GM12878 (cell line): ENCODE results near the gene C5. TPM values are rescaled to one million over a fixed set of nuclear protein-coding genes. Genes with fewer than 3 reads are reported as not detected.
A peak's percentile ranks its signal among the peaks of the same experiment; 100 is the strongest.

Experiments used
- BCL11A ChIP-seq: IDR thresholded peaks from 2 replicates; pipeline ENCODE4 v1.6.1; 2011; ENCODE audit warnings: low read depth, low read length
- CHD1 ChIP-seq: IDR thresholded peaks from 2 replicates; pipeline ENCODE4 v1.6.1; 2012; ENCODE audit warnings: low read depth, low read length, improper control_type of control experiment
- E2F8 ChIP-seq: fragments of 450-650 bp; IDR thresholded peaks from 2 replicates; pipeline ENCODE4 v1.6.1; 2018; ENCODE audit warnings: mild to moderate bottlenecking, low read depth, moderate library complexity; ENCODE audit not compliant: partially characterized antibody
- E4F1 ChIP-seq: fragments of 450-650 bp; IDR thresholded peaks from 2 replicates; pipeline ENCODE4 v1.6.1; 2018; ENCODE audit warnings: borderline replicate concordance, mild to moderate bottlenecking; ENCODE audit not compliant: partially characterized antibody
- ELK1 ChIP-seq: IDR thresholded peaks from 2 replicates; pipeline ENCODE4 v1.6.1; 2012; ENCODE audit warnings: low read depth, low read length, improper control_type of control experiment
- ETV6 ChIP-seq, 2 experiments: fragments of 450-650 bp in 1 of 2; IDR thresholded peaks in 1 of 2; conservative IDR thresholded peaks in 1 of 2; 2 replicates each; pipeline ENCODE4 v1.6.1; 2014; ENCODE audit warnings: antibody characterized with exemption in 1 of 2, borderline replicate concordance in 1 of 2, low read depth in 1 of 2, mild to moderate bottlenecking in 1 of 2, moderate library complexity in 1 of 2
- KLF5 ChIP-seq: fragments of 450-650 bp; IDR thresholded peaks from 2 replicates; pipeline ENCODE4 v1.6.1; 2014; ENCODE audit warnings: mild to moderate bottlenecking; ENCODE audit not compliant: partially characterized antibody
- MAX ChIP-seq: IDR thresholded peaks from 2 replicates; pipeline ENCODE4 v1.6.1; 2012; ENCODE audit warnings: low read depth, low read length, improper control_type of control experiment
- MEF2B ChIP-seq: fragments of 450-650 bp; IDR thresholded peaks from 2 replicates; pipeline ENCODE4 v1.6.1; 2018; ENCODE audit warnings: mild to moderate bottlenecking, moderate library complexity; ENCODE audit not compliant: partially characterized antibody, poor library complexity, severe bottlenecking
- MTA2 ChIP-seq: fragments of 450-650 bp; IDR thresholded peaks from 2 replicates; pipeline ENCODE4 v1.6.1; 2016; ENCODE audit warnings: low read depth, mild to moderate bottlenecking, moderate library complexity
- NR2F1 ChIP-seq: fragments of 450-650 bp; conservative IDR thresholded peaks from 2 replicates; pipeline ENCODE4 v1.6.1; 2017; ENCODE audit warnings: mild to moderate bottlenecking
- STAT3 ChIP-seq: IDR thresholded peaks from 2 replicates; pipeline ENCODE4 v1.6.1; 2011; ENCODE audit warnings: low read depth, low read length, improper control_type of control experiment
- ZBTB11 ChIP-seq: fragments of 450-650 bp; formaldehyde crosslinking; IDR thresholded peaks from 2 replicates; pipeline ENCODE4 v1.5.0; 2022; ENCODE audit warnings: mild to moderate bottlenecking, missing genetic modification characterization
- ZBTB4 ChIP-seq: fragments of 450-650 bp; formaldehyde crosslinking; IDR thresholded peaks from 2 replicates; pipeline ENCODE4 v1.4.0; 2022; ENCODE audit warnings: mild to moderate bottlenecking, moderate library complexity
- polyA plus RNA-seq, 11 experiments: library from polyadenylated mRNA; depleted of rRNA in 4 of 11; unstranded in 6 of 11; stranded (reverse) in 5 of 11; fragments of >200 nt; fragmentation: Nextera tagmentation in 4 of 11; fragmentation: Illumina TruSeq in 1 of 11; extraction: Ambion mirVana in 4 of 11; extraction: Trizol in 1 of 11; gene quantifications; 1 replicate in 1 of 11; 2 replicates in 10 of 11; pipeline versions ENCODE4 v1.2.1 to v1.2.3, GENCODE V29; 2011 to 2016; ENCODE audit warnings: inconsistent platforms in 2 of 11, missing spikeins in 2 of 11, low read depth in 1 of 11
- total RNA-seq, 4 experiments: library from RNA; depleted of rRNA in 3 of 4; stranded (reverse); fragments of >200 nt in 3 of 4; fragmentation: Illumina TruSeq in 1 of 4; extraction: Trizol in 1 of 4; gene quantifications; 2 replicates each; pipeline versions ENCODE4 v1.2.1 to v1.2.3, GENCODE V29; 2013 to 2021

The C5 gene
- total and polyA plus RNA-seq, 10 of the 15 experiments (the other 5 are each of a cell fraction or from before 2014, with no cell fraction given) = 0.39 to 2.2 (median 1.2) TPM

- TF ChIP-seq ZBTB4 (CRISPR knock-in tag) = no peak
- TF ChIP-seq E4F1 = no peak
- TF ChIP-seq ELK1 = no peak
- peak in 1 of 2 experiments; percentile 65; a peak in 2 of 4 replicates for TF ChIP-seq ETV6 (conservative IDR thresholded peaks at IDR 0.05 in 1 of 2, IDR thresholded peaks at IDR 0.05 in 1 of 2; ENCODE audit: borderline replicate concordance in 1 of 2, low read depth in 1 of 2)
- no peak for TF ChIP-seq KLF5
- TF ChIP-seq CHD1 = no peak
- TF ChIP-seq E2F8 = no peak
- TF ChIP-seq STAT3 = no peak
- no peak for TF ChIP-seq ZBTB11 (CRISPR knock-in tag)
- TF ChIP-seq MTA2 = peak; percentile 97
- peak; percentile 22 for TF ChIP-seq MEF2B
- TF ChIP-seq MAX = peak; percentile 84
- TF ChIP-seq NR2F1 = peak; percentile 98
- peak; percentile 78 for TF ChIP-seq BCL11A
These were observed 105.6 kb downstream of the C5 start (continued) for GRCh38 chr9:120944434-120944843.
